HG03196 (cell line): ENCODE data around the gene RAB3B.
"Not testable (repeated sequence)": the region's sequence is repeated elsewhere in the genome, so short reads cannot be mapped to it uniquely, and the experiment has no call there.

Experiments
- ATAC-seq: cut with Tn5 transposase; IDR thresholded peaks from one replicate; pipeline ENCODE4 v1.9.1; 2021; ENCODE audit not compliant: unreplicated experiment

RAB3B gene, protein sequence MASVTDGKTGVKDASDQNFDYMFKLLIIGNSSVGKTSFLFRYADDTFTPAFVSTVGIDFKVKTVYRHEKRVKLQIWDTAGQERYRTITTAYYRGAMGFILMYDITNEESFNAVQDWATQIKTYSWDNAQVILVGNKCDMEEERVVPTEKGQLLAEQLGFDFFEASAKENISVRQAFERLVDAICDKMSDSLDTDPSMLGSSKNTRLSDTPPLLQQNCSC

DNA sequence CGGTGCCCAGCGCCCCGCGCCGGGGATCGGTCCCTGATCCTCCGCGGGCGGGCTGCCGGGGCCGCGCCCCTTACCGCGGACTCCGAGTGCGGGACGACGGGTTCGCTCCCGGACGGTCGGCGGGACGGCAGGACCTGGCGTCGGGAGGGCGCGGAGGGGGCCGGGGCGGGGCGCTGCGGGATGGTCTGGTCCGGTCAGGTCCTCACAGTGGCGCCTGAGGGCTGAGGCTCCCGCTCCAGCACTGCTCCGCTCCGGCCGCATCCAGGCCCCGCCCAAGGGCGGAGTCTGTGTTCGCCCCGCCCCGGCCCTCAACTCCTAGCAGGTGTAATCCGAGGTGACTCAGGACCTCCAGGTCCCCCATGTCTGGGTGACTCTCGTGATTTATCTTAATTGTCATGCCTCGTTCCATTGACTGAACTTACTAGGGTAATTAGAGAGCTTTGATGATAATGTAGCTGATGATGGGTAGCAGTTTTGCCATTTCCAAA is at the start of gene RAB3B:
Gene RAB3B, minus strand, starts transcription at position 223 of the 488 bp plus-strand sequence. CDS start 13,583 bp downstream, outside the sequence.
- ATAC-seq, result peak; percentile 76

GRCh38 chr1:52037909-52038308 is 47.4 kb upstream of the RAB3B start:
- ATAC-seq, result no peak

DNA sequence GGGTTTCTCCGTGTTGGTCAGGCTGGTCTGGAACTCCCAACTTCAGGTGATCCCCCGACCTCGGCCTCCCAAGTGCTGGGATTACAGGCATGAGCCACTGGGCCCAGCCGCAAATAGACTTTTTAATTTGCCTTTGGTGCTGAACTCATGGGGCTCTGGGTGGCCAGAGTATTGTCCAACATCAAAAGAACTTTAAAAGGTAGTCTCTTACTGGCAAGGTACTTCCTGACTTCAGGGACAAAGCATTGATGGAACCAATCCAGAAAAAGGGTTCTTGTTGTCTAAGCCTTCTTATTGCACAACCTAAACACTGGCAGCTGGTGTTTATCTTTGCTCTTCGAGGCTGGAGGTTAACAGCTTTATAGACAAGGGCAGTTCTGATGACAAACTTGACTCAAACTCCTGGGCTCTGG is 46.9 kb upstream of the RAB3B start:
- no peak for ATAC-seq

GRCh38 chr1:52034050-52034384 is 43.5 kb upstream of the RAB3B start:
- ATAC-seq, result no peak

- peak; percentile 84 for ATAC-seq
Measured at GRCh38 chr1:52033190-52034049, 42.9 kb upstream of the RAB3B start, which contains the start of gene KTI12. Gene KTI12 (minus strand): TSS chr1:52033810. CDS start chr1:52033761, 49 bp downstream.

GRCh38 chr1:52032785-52033131 is 42.3 kb upstream of the RAB3B start:
- peak; percentile 44 for ATAC-seq

- peak; percentile 29 for ATAC-seq
Measured at GRCh38 chr1:52032124-52032784, 41.8 kb upstream of the RAB3B start.

- ATAC-seq, result not testable (repeated sequence)
Measured at GRCh38 chr1:52028839-52029238, 38.3 kb upstream of the RAB3B start.

GRCh38 chr1:52028328-52028727 is 37.8 kb upstream of the RAB3B start:
- no peak for ATAC-seq

DNA sequence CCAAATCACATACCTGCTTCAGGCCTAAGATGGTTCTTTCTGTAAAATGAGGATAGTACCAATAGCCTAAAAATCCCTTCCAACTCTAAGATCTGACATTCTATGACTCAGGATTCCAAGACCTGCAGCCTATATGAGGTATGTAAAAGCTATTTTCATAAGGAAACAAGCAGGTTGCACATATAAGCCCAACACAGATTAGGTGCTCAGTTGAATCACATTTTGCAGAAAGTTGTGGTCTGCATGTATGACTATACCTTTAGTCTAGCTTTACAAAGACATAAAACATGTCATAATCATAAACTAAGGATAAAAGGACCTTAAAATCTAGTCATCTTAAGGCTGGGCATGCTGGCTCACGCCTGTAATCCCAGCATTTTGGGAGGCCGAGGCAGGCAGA is 35.8 kb upstream of the RAB3B start:
- ATAC-seq, result no peak

- ATAC-seq, result no peak
Measured at GRCh38 chr1:52022133-52022532, 31.6 kb upstream of the RAB3B start.

DNA sequence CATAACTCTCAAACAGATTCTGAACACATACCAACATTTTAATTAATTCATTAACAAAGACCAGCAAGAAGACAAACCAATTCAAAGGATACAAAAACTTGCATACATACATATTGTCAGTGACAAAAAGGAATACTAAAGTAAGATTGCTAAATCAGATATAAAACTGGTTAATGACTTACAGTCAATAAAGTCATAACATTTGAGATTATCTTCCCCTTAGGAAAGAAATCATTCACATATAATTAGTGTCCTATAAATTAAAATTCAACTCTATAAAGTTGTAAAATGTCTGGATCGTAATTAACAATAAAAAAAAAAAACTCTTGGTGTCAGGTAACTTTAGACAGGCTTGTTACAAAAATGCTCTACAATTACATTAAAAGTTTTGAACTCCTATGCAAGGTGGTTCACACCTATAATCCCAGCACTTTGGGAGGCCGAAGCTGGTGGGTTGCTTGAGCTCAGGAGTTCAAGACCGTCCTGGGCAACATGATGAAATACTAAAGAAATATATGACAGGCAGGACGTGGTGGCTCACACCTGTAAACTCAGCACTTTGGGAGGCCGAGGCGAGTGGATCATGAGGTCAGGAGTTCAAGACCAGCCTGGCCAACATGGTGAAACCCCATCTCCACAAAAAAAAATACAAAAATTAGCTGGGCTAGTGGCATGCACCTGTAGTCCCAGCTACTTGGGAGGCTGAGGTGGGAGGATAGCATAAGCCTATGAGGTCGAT is 17.7 kb upstream of the RAB3B start:
- ATAC-seq, result no peak

DNA sequence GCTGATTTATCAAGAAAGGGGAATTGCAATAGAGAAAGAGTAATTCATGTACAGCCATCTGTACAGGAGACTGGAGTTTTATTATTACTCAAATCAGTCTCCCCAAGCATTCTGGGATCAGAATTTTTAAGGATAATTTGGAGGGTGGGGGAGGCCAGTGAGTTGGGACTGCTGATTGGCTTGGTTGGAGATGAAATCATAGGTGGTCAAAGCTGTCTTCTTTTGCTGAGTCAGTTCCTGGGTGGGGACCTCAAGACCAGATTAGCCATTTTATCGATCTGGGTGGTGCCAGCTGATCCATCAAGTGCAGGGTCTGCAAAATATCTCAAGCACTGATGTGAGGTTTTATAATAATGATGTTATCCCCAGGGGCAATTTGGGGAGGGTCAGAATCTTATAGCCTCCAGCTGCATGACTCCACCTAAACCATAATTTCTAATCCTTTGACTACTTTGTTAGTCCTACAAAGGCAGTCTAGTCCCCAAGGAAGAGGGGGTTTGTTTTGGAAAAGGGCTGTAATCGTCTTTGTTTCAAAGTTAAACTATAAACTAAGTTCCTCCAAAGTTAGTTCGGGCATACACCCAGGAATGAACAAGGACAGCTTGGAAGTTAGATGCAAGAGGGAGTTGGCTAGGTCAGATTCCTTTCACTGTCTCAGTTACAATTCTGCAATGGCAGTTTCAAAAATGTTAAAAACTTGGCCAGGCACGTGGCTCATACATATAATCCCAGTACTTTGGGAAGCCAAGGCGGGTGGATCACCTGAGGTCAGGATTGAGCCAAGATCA is 16.9 kb upstream of the RAB3B start:
- no peak for ATAC-seq

- ATAC-seq, result not testable (repeated sequence)
Measured at GRCh38 chr1:52006081-52006553, 15.6 kb upstream of the RAB3B start.

GRCh38 chr1:52005548-52005947 is 15.0 kb upstream of the RAB3B start:
- ATAC-seq, result not testable (repeated sequence)

- ATAC-seq, result no peak
Measured at GRCh38 chr1:52003877-52004276, 13.4 kb upstream of the RAB3B start.

- peak; percentile 63 for ATAC-seq
Measured at GRCh38 chr1:52002038-52002917, 11.8 kb upstream of the RAB3B start.

GRCh38 chr1:51998701-51999100 is 8.2 kb upstream of the RAB3B start:
- ATAC-seq, result no peak

GRCh38 chr1:51997974-51998382 is 7.5 kb upstream of the RAB3B start:
- ATAC-seq, result no peak
